CD4-positive, alpha-beta T cell treated with Interleukin-15 for 1 hour (primary cell): Measurements from ENCODE around the gene IFNL4.
"Not testable (repeated sequence)": the region's sequence is repeated elsewhere in the genome, so short reads cannot be mapped to it uniquely, and the experiment has no call there.

Experiments
- DNase-seq: peaks from one replicate; pipeline ENCODE4 v3.0.0-alpha.2; 2020

Gene IFNL4

GRCh38 chr19:39219108-39219507 lies 29.5 kb downstream of the IFNL4 start:
- DNase-seq, result not testable (repeated sequence)

GRCh38 chr19:39218230-39219007 lies 30.2 kb downstream of the IFNL4 start:
- DNase-seq, result no peak

- no peak for DNase-seq
These were observed 31.6 kb downstream of the IFNL4 start for GRCh38 chr19:39217094-39217493.

GRCh38 chr19:39215323-39215722 lies 33.3 kb downstream of the IFNL4 start:
- DNase-seq, result not testable (repeated sequence)

- DNase-seq, result peak; percentile 42
These were observed 36.3 kb downstream of the IFNL4 start for GRCh38 chr19:39212375-39212742.

GRCh38 chr19:39211731-39212374 lies 36.8 kb downstream of the IFNL4 start:
- DNase-seq, result no peak

GRCh38 chr19:39209196-39209595 lies 39.5 kb downstream of the IFNL4 start:
- DNase-seq, result no peak

- DNase-seq, result no peak
These were observed 40.4 kb downstream of the IFNL4 start for GRCh38 chr19:39208175-39208795.

- DNase-seq, result no peak
These were observed 41.3 kb downstream of the IFNL4 start for GRCh38 chr19:39207293-39207836.

- DNase-seq, result no peak
These were observed 42.5 kb downstream of the IFNL4 start for GRCh38 chr19:39206122-39206521.

- no peak for DNase-seq
These were observed 43.2 kb downstream of the IFNL4 start for GRCh38 chr19:39205449-39205764.

GRCh38 chr19:39203372-39204341 lies 45.0 kb downstream of the IFNL4 start, which contains the start of gene SYCN:
Gene SYCN, minus strand, starts transcription at chr19:39204263. Its CDS starts 9 bp downstream, at chr19:39204254.
- DNase-seq, result no peak

- DNase-seq, result no peak
These were observed 45.7 kb downstream of the IFNL4 start for GRCh38 chr19:39202998-39203355.

- DNase-seq, result no peak
These were observed 47.9 kb downstream of the IFNL4 start for GRCh38 chr19:39200803-39201115.

GRCh38 chr19:39200066-39200802 lies 48.4 kb downstream of the IFNL4 start:
- no peak for DNase-seq

- DNase-seq, result no peak
These were observed 49.6 kb downstream of the IFNL4 start for GRCh38 chr19:39199025-39199424.

GRCh38 chr19:39197808-39198207 lies 50.8 kb downstream of the IFNL4 start:
- DNase-seq, result no peak

GRCh38 chr19:39196860-39197562 lies 51.6 kb downstream of the IFNL4 start, which contains the start of gene NCCRP1:
Gene NCCRP1, plus strand, starts transcription at chr19:39196964. Its CDS starts 19 bp downstream, at chr19:39196983.
- DNase-seq, result no peak

- no peak for DNase-seq
These were observed 52.3 kb downstream of the IFNL4 start for GRCh38 chr19:39196320-39196719.
